Measurements from ENCODE around the gene GLOD5.

The GLOD5 gene

GRCh38 chrX:48802089-48802904 lies 40.8 kb downstream of the GLOD5 start:
- Histone ChIP-seq H3K4me1 (ENCODE audit: insufficient read depth, insufficient read length) (peaks cover 7% of the 10 kb centered on the region), H3K36me3 (ENCODE audit: insufficient read depth, insufficient read length, low read length) (peaks cover 40% of the 10 kb centered on the region), H3K27me3 (ENCODE audit: insufficient read depth, insufficient read length) (no peaks in the 10 kb centered on the region), H3K9me3 (ENCODE audit: insufficient read depth, low read length) (no peaks in the 10 kb centered on the region), H3K4me3 (ENCODE audit: insufficient read length, low read depth) (peak overlapping the region; percentile 73), H3K9ac (ENCODE audit: insufficient read length, low read depth) (peak overlapping the region; percentile 86)
- no peak for TF ChIP-seq YY1 (IDR thresholded peaks at IDR 0.05; ENCODE audit: insufficient read depth, insufficient read length)
- no peak for TF ChIP-seq ZNF274 (IDR thresholded peaks at IDR 0.05; ENCODE audit: low read depth, low read length)
- no peak for TF ChIP-seq SUZ12 (IDR thresholded peaks at IDR 0.05; ENCODE audit: extremely low read depth, insufficient read depth, insufficient read length)
- DNase-seq (ENCODE audit: low read depth, low spot score): peak; percentile 71

- Histone ChIP-seq H3K9ac (ENCODE audit: insufficient read length, low read depth) (peak overlapping the region; percentile 79), H3K4me1 (ENCODE audit: insufficient read depth, insufficient read length) (peaks cover 7% of the 10 kb centered on the region), H3K9me3 (ENCODE audit: insufficient read depth, low read length) (no peaks in the 10 kb centered on the region), H3K27me3 (ENCODE audit: insufficient read depth, insufficient read length) (no peaks in the 10 kb centered on the region), H3K4me3 (ENCODE audit: insufficient read length, low read depth) (peak overlapping the region; percentile 73), H3K36me3 (ENCODE audit: insufficient read depth, insufficient read length, low read length) (peaks cover 43% of the 10 kb centered on the region)
- DNase-seq (ENCODE audit: low read depth, low spot score): no peak
- TF ChIP-seq SUZ12 (IDR thresholded peaks at IDR 0.05; ENCODE audit: extremely low read depth, insufficient read depth, insufficient read length) (no peak), ZNF274 (IDR thresholded peaks at IDR 0.05; ENCODE audit: low read depth, low read length) (no peak), YY1 (IDR thresholded peaks at IDR 0.05; ENCODE audit: insufficient read depth, insufficient read length) (no peak)
Measured at GRCh38 chrX:48802905-48803200, 41.3 kb downstream of the GLOD5 start.

- Histone ChIP-seq H3K27me3 (ENCODE audit: insufficient read depth, insufficient read length) (no peaks in the 10 kb centered on the region), H3K4me3 (ENCODE audit: insufficient read length, low read depth) (no peak overlapping the region), H3K9me3 (ENCODE audit: insufficient read depth, low read length) (no peaks in the 10 kb centered on the region), H3K4me1 (ENCODE audit: insufficient read depth, insufficient read length) (no peaks in the 10 kb centered on the region), H3K36me3 (ENCODE audit: insufficient read depth, insufficient read length, low read length) (peaks cover 49% of the 10 kb centered on the region), H3K9ac (ENCODE audit: insufficient read length, low read depth) (no peak overlapping the region)
- TF ChIP-seq YY1 (IDR thresholded peaks at IDR 0.05; ENCODE audit: insufficient read depth, insufficient read length): no peak
- TF ChIP-seq SUZ12 (IDR thresholded peaks at IDR 0.05; ENCODE audit: extremely low read depth, insufficient read depth, insufficient read length): no peak
- TF ChIP-seq ZNF274 (IDR thresholded peaks at IDR 0.05; ENCODE audit: low read depth, low read length): no peak
- no peak for DNase-seq (ENCODE audit: low read depth, low spot score)
Measured at GRCh38 chrX:48806081-48806480, 44.5 kb downstream of the GLOD5 start.

GRCh38 chrX:48813644-48814043 lies 52.1 kb downstream of the GLOD5 start:
- no peaks in the 10 kb centered on the region for H3K9me3 ChIP-seq (ENCODE audit: insufficient read depth, low read length)
- H3K4me1 ChIP-seq (ENCODE audit: insufficient read depth, insufficient read length): peaks cover 3% of the 10 kb centered on the region
- H3K36me3 ChIP-seq (ENCODE audit: insufficient read depth, insufficient read length, low read length): peaks cover 43% of the 10 kb centered on the region
- no peak overlapping the region for H3K4me3 ChIP-seq (ENCODE audit: insufficient read length, low read depth)
- no peak for TF ChIP-seq ZNF274 (IDR thresholded peaks at IDR 0.05; ENCODE audit: low read depth, low read length)
- TF ChIP-seq YY1 (IDR thresholded peaks at IDR 0.05; ENCODE audit: insufficient read depth, insufficient read length): no peak
- TF ChIP-seq SUZ12 (IDR thresholded peaks at IDR 0.05; ENCODE audit: extremely low read depth, insufficient read depth, insufficient read length): no peak
- no peak overlapping the region for H3K9ac ChIP-seq (ENCODE audit: insufficient read length, low read depth)
- no peaks in the 10 kb centered on the region for H3K27me3 ChIP-seq (ENCODE audit: insufficient read depth, insufficient read length)
- no peak for DNase-seq (ENCODE audit: low read depth, low spot score)

- H3K36me3 ChIP-seq (ENCODE audit: insufficient read depth, insufficient read length, low read length): peaks cover 47% of the 10 kb centered on the region
- no peak for TF ChIP-seq SUZ12 (IDR thresholded peaks at IDR 0.05; ENCODE audit: extremely low read depth, insufficient read depth, insufficient read length)
- TF ChIP-seq ZNF274 (IDR thresholded peaks at IDR 0.05; ENCODE audit: low read depth, low read length): no peak
- no peak for TF ChIP-seq YY1 (IDR thresholded peaks at IDR 0.05; ENCODE audit: insufficient read depth, insufficient read length)
- no peaks in the 10 kb centered on the region for H3K27me3 ChIP-seq (ENCODE audit: insufficient read depth, insufficient read length)
- no peak for DNase-seq (ENCODE audit: low read depth, low spot score)
- H3K4me3 ChIP-seq (ENCODE audit: insufficient read length, low read depth): no peak overlapping the region
- H3K9me3 ChIP-seq (ENCODE audit: insufficient read depth, low read length): no peaks in the 10 kb centered on the region
- no peak overlapping the region for H3K9ac ChIP-seq (ENCODE audit: insufficient read length, low read depth)
- peaks cover 3% of the 10 kb centered on the region for H3K4me1 ChIP-seq (ENCODE audit: insufficient read depth, insufficient read length)
Measured at GRCh38 chrX:48814722-48815121, 53.2 kb downstream of the GLOD5 start.

GRCh38 chrX:48815266-48815665 lies 53.7 kb downstream of the GLOD5 start:
- H3K4me1 ChIP-seq (ENCODE audit: insufficient read depth, insufficient read length): peaks cover 3% of the 10 kb centered on the region
- no peak overlapping the region for H3K4me3 ChIP-seq (ENCODE audit: insufficient read length, low read depth)
- H3K9ac ChIP-seq (ENCODE audit: insufficient read length, low read depth): no peak overlapping the region
- no peaks in the 10 kb centered on the region for H3K9me3 ChIP-seq (ENCODE audit: insufficient read depth, low read length)
- no peaks in the 10 kb centered on the region for H3K27me3 ChIP-seq (ENCODE audit: insufficient read depth, insufficient read length)
- no peak for DNase-seq (ENCODE audit: low read depth, low spot score)
- H3K36me3 ChIP-seq (ENCODE audit: insufficient read depth, insufficient read length, low read length): peaks cover 52% of the 10 kb centered on the region
- TF ChIP-seq ZNF274 (IDR thresholded peaks at IDR 0.05; ENCODE audit: low read depth, low read length) (no peak), YY1 (IDR thresholded peaks at IDR 0.05; ENCODE audit: insufficient read depth, insufficient read length) (no peak), SUZ12 (IDR thresholded peaks at IDR 0.05; ENCODE audit: extremely low read depth, insufficient read depth, insufficient read length) (no peak)

GRCh38 chrX:48816014-48816810 lies 54.7 kb downstream of the GLOD5 start:
- H3K9me3 ChIP-seq (ENCODE audit: insufficient read depth, low read length): no peaks in the 10 kb centered on the region
- DNase-seq (ENCODE audit: low read depth, low spot score): no peak
- no peak overlapping the region for H3K4me3 ChIP-seq (ENCODE audit: insufficient read length, low read depth)
- TF ChIP-seq ZNF274 (IDR thresholded peaks at IDR 0.05; ENCODE audit: low read depth, low read length) (no peak), YY1 (IDR thresholded peaks at IDR 0.05; ENCODE audit: insufficient read depth, insufficient read length) (no peak), SUZ12 (IDR thresholded peaks at IDR 0.05; ENCODE audit: extremely low read depth, insufficient read depth, insufficient read length) (no peak)
- H3K9ac ChIP-seq (ENCODE audit: insufficient read length, low read depth): no peak overlapping the region
- H3K4me1 ChIP-seq (ENCODE audit: insufficient read depth, insufficient read length): peaks cover 3% of the 10 kb centered on the region
- peaks cover 56% of the 10 kb centered on the region for H3K36me3 ChIP-seq (ENCODE audit: insufficient read depth, insufficient read length, low read length)
- H3K27me3 ChIP-seq (ENCODE audit: insufficient read depth, insufficient read length): no peaks in the 10 kb centered on the region

All from NT2/D1 (cell line).